ENCODE measurements around the gene TOM1.

The TOM1 gene

DNA sequence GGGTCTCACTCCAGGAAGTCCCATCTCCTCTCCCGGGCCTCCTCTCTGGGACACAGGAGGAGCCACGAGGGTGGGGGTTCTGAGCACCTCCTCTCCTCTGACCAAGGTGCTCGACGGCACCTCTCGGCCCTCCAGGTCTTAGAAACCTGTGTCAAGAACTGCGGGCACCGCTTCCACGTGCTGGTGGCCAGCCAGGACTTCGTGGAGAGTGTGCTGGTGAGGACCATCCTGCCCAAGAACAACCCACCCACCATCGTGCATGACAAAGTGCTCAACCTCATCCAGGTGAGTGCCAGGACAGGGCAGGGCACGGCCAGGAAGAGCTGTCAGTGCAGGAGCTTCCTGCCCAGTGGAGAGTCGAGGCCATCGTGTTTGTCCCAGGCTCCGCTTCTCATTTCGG, 23.2 kb downstream of the TOM1 start:
- no peak for DNase-seq (ENCODE audit: low spot score)
- in situ Hi-C loops (cut with MboI; ENCODE audit: low pct_unique_long_range_greater_than_20kb, low sequenced_read_pairs, unreplicated experiment) = no loop called here

GRCh38 chr22:35323305-35323704, 23.6 kb downstream of the TOM1 start:
- in situ Hi-C loops (cut with MboI; ENCODE audit: low pct_unique_long_range_greater_than_20kb, low sequenced_read_pairs, unreplicated experiment) = no loop called here
- TF ChIP-seq CTCF (IDR thresholded peaks at IDR 0.05; ENCODE audit: extremely low read depth, insufficient read depth, missing control alignments) = no peak
- DNase-seq (ENCODE audit: low spot score) = no peak

More for the DNA sequence above, 23.2 kb downstream of the TOM1 start:
- TF ChIP-seq CTCF (IDR thresholded peaks at IDR 0.05; ENCODE audit: extremely low read depth, insufficient read depth, missing control alignments) = no peak

DNA sequence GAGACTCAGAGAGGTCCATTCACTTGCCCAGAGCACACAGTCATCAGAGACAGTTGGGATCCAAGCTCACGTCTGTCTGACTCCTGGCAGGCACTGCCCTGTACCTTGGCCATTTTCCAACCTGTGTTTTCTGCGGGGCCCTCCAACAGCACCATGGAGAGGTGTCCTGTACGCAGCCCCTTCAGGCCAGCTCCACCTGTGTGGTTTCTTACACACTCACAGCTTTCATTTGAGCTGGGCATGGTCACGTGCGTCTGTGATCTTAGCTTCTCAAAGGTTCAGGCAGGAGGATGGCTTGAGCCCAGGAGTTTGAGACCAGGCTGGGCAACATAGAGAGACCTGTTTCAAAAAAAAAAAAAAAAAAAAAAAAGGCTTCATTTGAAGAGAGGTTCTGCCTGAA, 24.4 kb downstream of the TOM1 start:
- in situ Hi-C loops (cut with MboI; ENCODE audit: low pct_unique_long_range_greater_than_20kb, low sequenced_read_pairs, unreplicated experiment) = no loop called here
- TF ChIP-seq CTCF (IDR thresholded peaks at IDR 0.05; ENCODE audit: extremely low read depth, insufficient read depth, missing control alignments) = no peak
- DNase-seq (ENCODE audit: low spot score) = no peak

- no peak for TF ChIP-seq CTCF (IDR thresholded peaks at IDR 0.05; ENCODE audit: extremely low read depth, insufficient read depth, missing control alignments)
- in situ Hi-C loops (cut with MboI; ENCODE audit: low pct_unique_long_range_greater_than_20kb, low sequenced_read_pairs, unreplicated experiment) = no loop called here
- no peak for DNase-seq (ENCODE audit: low spot score)
Observed at GRCh38 chr22:35324762-35325161, 25.1 kb downstream of the TOM1 start.

DNA sequence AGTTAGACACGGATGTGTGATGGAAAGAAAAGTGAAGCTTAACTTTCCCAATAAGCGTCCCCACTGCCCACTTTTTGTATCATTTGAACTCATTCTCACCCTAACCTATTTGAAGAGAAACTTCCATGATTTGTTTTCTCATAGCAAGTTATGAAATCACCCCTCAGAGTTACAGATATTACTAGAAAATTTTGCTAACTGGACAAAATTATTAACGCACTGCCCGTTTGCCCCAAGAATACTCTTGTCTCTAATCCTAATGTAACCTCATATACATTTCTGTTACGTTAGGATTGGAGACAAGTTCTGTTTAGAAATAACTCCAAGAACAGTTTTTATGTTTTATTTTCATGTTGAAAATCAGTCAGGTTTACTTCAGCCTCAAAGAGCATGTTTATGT, 25.5 kb downstream of the TOM1 start:
- DNase-seq (ENCODE audit: low spot score) = no peak
- TF ChIP-seq CTCF (IDR thresholded peaks at IDR 0.05; ENCODE audit: extremely low read depth, insufficient read depth, missing control alignments) = no peak
- in situ Hi-C loops (cut with MboI; ENCODE audit: low pct_unique_long_range_greater_than_20kb, low sequenced_read_pairs, unreplicated experiment) = no loop called here

GRCh38 chr22:35326854-35327562, 27.3 kb downstream of the TOM1 start:
- no peak for DNase-seq (ENCODE audit: low spot score)
- in situ Hi-C loops (cut with MboI; ENCODE audit: low pct_unique_long_range_greater_than_20kb, low sequenced_read_pairs, unreplicated experiment) = no loop called here
- TF ChIP-seq CTCF (IDR thresholded peaks at IDR 0.05; ENCODE audit: extremely low read depth, insufficient read depth, missing control alignments) = no peak

Data from GM13977 (cell line).